Measurements from ENCODE around the gene C9orf72.
"Not testable (repeated sequence)": the region's sequence is repeated elsewhere in the genome, so short reads cannot be mapped to it uniquely, and the experiment has no call there.

Gene C9orf72

GRCh38 chr9:27572918-27573633, at the start of gene C9orf72:
Gene C9orf72 (minus strand): TSS chr9:27573481. CDS start chr9:27567120, 6,361 bp downstream.
- DNase-seq, result no peak

GRCh38 chr9:27622693-27623340, 49.5 kb upstream of the C9orf72 start:
- no peak for DNase-seq

- no peak for DNase-seq
These were observed 46.5 kb upstream of the C9orf72 start for GRCh38 chr9:27619743-27620142.

- DNase-seq, result no peak
These were observed 44.8 kb upstream of the C9orf72 start for GRCh38 chr9:27618066-27618465.

- DNase-seq, result no peak
These were observed 41.3 kb upstream of the C9orf72 start for GRCh38 chr9:27614551-27614950.

GRCh38 chr9:27612036-27612435, 38.8 kb upstream of the C9orf72 start:
- not testable (repeated sequence) for DNase-seq

- DNase-seq, result no peak
These were observed 37.3 kb upstream of the C9orf72 start for GRCh38 chr9:27610622-27611021.

- DNase-seq, result no peak
These were observed 29.7 kb upstream of the C9orf72 start for GRCh38 chr9:27602954-27603353.

GRCh38 chr9:27602142-27602861, 29.0 kb upstream of the C9orf72 start:
- DNase-seq, result no peak

GRCh38 chr9:27601396-27601795, 28.1 kb upstream of the C9orf72 start:
- DNase-seq, result no peak

GRCh38 chr9:27600256-27600655, 27.0 kb upstream of the C9orf72 start:
- DNase-seq, result no peak

- no peak for DNase-seq
These were observed 26.6 kb upstream of the C9orf72 start for GRCh38 chr9:27599870-27600238.

GRCh38 chr9:27599102-27599869, 26.0 kb upstream of the C9orf72 start:
- DNase-seq, result no peak

GRCh38 chr9:27595733-27596132, 22.5 kb upstream of the C9orf72 start:
- DNase-seq, result no peak

- DNase-seq, result no peak
These were observed 18.4 kb upstream of the C9orf72 start for GRCh38 chr9:27591672-27592071.

- DNase-seq, result no peak
These were observed 17.8 kb upstream of the C9orf72 start for GRCh38 chr9:27591093-27591492.

- DNase-seq, result no peak
These were observed 17.4 kb upstream of the C9orf72 start for GRCh38 chr9:27590651-27591050.

- DNase-seq, result no peak
These were observed 16.2 kb upstream of the C9orf72 start for GRCh38 chr9:27589462-27589861.

- no peak for DNase-seq
These were observed 13.0 kb upstream of the C9orf72 start for GRCh38 chr9:27586304-27586703.

GRCh38 chr9:27584931-27585330, 11.7 kb upstream of the C9orf72 start:
- no peak for DNase-seq

GRCh38 chr9:27582794-27583193, 9.5 kb upstream of the C9orf72 start:
- DNase-seq, result no peak

- no peak for DNase-seq
These were observed 8.5 kb upstream of the C9orf72 start for GRCh38 chr9:27581826-27582225.

Measured in islet precursor cell (in vitro differentiated cells).